Upper lobe of right lung (tissue), 1 donor: ENCODE data around the gene CNDP1. TPM values are rescaled to one million over a fixed set of nuclear protein-coding genes. Genes with fewer than 3 reads are reported as not detected.

Experiments used
- ATAC-seq: fragments of 200-7000 bp; cut with Tn5 transposase; one replicate; pipeline ENCODE4 v1.9.1; 2020; ENCODE audit warnings: mild to moderate bottlenecking, moderate library complexity
- DNase-seq: peaks from one replicate; pipeline ENCODE4 v3.0.0-alpha.2; 2020
- H3K27ac ChIP-seq: fragments of 200-600 bp; one replicate; pipeline ENCODE4 v1.8.0; 2022
- H3K27me3 ChIP-seq: fragments of 200-600 bp; one replicate; pipeline ENCODE4 v1.8.0; 2022; ENCODE audit warnings: mild to moderate bottlenecking
- H3K36me3 ChIP-seq: fragments of 200-600 bp; one replicate; pipeline ENCODE4 v1.8.0; 2022
- H3K4me1 ChIP-seq: fragments of 200-600 bp; one replicate; pipeline ENCODE4 v1.8.0; 2022
- H3K4me3 ChIP-seq: fragments of 200-600 bp; one replicate; pipeline ENCODE4 v1.8.0; 2022; ENCODE audit warnings: mild to moderate bottlenecking
- H3K9me3 ChIP-seq: fragments of 200-600 bp; one replicate; pipeline ENCODE4 v1.8.0; 2022
- intact Hi-C: fragments of 100-400 bp; cut with DNase I; formaldehyde crosslinking; loops from one replicate; pipeline ENCODE4 v1.11.0; 2022
- total RNA-seq: library from RNA; stranded (reverse); fragmentation: NEBNext Ultra II Directional; extraction: Animal tissue kit (Norgen Biotek cat#: 25700); gene quantifications from one replicate; pipeline ENCODE4 v1.2.1, GENCODE V29; 2021
- TF ChIP-seq, protein P1 (sequence below): fragments of 200-600 bp; IDR thresholded peaks from one replicate; pipeline ENCODE4 v1.8.0; 2022; ENCODE audit warnings: antibody characterized with exemption
- donor health status: DM: no; HTN: yes; CAD: no; lungs with severe emphysema.

CNDP1 gene
- total RNA-seq, 1 donor from 2014 or later: not detected

DNA sequence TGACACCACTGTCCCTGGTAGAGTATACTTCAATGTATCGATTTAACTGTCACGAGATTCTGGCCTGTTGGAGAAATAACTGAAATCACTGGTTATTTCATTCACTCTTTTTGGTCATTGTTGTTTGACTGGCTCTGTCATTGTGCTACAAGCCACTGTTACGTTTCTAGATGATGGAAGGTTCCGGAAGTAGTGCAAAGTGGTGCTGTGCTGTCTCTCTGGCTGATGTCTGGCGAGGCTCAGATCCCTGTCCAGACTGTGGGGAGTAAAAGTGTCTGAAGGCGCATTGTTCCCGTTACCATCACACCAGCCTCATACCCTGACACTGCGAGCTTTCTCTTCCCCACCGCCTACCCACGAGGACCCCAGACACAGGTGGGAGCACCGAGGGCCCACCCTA is 11.7 kb downstream of the CNDP1 start:
- H3K4me3 ChIP-seq: no peak overlapping the region
- H3K27ac ChIP-seq: peak overlapping the region; percentile 52
- TF ChIP-seq, protein P1, sequence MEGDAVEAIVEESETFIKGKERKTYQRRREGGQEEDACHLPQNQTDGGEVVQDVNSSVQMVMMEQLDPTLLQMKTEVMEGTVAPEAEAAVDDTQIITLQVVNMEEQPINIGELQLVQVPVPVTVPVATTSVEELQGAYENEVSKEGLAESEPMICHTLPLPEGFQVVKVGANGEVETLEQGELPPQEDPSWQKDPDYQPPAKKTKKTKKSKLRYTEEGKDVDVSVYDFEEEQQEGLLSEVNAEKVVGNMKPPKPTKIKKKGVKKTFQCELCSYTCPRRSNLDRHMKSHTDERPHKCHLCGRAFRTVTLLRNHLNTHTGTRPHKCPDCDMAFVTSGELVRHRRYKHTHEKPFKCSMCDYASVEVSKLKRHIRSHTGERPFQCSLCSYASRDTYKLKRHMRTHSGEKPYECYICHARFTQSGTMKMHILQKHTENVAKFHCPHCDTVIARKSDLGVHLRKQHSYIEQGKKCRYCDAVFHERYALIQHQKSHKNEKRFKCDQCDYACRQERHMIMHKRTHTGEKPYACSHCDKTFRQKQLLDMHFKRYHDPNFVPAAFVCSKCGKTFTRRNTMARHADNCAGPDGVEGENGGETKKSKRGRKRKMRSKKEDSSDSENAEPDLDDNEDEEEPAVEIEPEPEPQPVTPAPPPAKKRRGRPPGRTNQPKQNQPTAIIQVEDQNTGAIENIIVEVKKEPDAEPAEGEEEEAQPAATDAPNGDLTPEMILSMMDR: no peak
- no peaks in the 10 kb centered on the region for H3K4me1 ChIP-seq
- DNase-seq: no peak
- intact Hi-C loops: no loop called here
- no peaks in the 10 kb centered on the region for H3K9me3 ChIP-seq
- H3K27me3 ChIP-seq: no peaks in the 10 kb centered on the region
- ATAC-seq: no peak
- no peaks in the 10 kb centered on the region for H3K36me3 ChIP-seq

DNA sequence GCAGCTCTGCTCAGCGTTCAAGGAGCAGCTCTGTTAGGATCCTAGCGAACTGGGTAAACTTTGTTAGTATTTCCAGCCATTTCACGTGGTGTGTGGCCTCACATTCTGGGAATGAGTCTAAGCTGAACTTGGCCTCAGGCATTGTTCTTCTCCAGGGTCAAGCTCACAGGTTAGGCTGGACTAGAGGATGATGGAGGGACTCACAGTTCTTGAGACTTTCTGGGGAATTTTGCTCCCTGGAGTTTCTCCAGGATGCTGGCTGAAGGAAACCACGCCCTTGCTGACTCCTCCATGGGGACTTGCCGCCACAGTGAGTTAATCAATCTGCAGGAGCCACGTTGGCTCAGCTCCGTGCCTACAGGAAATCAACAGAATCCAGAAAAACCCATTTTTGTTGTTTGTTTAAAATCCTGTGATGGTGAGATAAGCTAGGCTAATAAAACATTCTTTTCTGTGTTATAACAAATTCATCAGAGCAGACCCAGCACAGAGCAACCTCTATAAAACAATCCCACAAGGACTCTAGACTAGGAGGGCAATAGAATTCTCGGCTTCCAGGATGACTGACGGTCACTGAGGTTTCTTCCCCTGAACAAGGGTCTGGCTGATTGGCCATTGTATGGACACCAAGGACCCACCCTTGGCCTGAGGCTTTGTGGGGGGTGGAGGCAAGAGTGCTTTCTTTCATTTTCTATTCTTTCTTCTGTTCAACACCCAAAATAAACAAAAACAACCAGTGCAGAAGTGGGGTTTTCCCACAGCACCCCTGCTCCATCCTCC is 12.6 kb downstream of the CNDP1 start:
- H3K36me3 ChIP-seq: no peaks in the 10 kb centered on the region
- H3K4me3 ChIP-seq: no peak overlapping the region
- H3K27ac ChIP-seq: peak overlapping the region; percentile 52
- TF ChIP-seq, protein P1: no peak
- ATAC-seq: peak; percentile 8
- H3K4me1 ChIP-seq: no peaks in the 10 kb centered on the region
- H3K9me3 ChIP-seq: no peaks in the 10 kb centered on the region
- H3K27me3 ChIP-seq: no peaks in the 10 kb centered on the region
- intact Hi-C loops: no loop called here
- no peak for DNase-seq

- TF ChIP-seq, protein P1: no peak
- H3K36me3 ChIP-seq: no peaks in the 10 kb centered on the region
- ATAC-seq: no peak
- peak overlapping the region; percentile 52 for H3K27ac ChIP-seq
- H3K4me1 ChIP-seq: no peaks in the 10 kb centered on the region
- no peaks in the 10 kb centered on the region for H3K9me3 ChIP-seq
- no peaks in the 10 kb centered on the region for H3K27me3 ChIP-seq
- intact Hi-C loops: no loop called here
- no peak for DNase-seq
- no peak overlapping the region for H3K4me3 ChIP-seq
These were observed 13.6 kb downstream of the CNDP1 start for GRCh38 chr18:74547860-74548259.

GRCh38 chr18:74549591-74550104 is 15.3 kb downstream of the CNDP1 start:
- Histone ChIP-seq H3K27me3 (no peaks in the 10 kb centered on the region), H3K4me1 (no peaks in the 10 kb centered on the region), H3K4me3 (no peak overlapping the region), H3K36me3 (no peaks in the 10 kb centered on the region), H3K27ac (no peak overlapping the region), H3K9me3 (no peaks in the 10 kb centered on the region)
- DNase-seq (no peak), ATAC-seq (no peak)
- intact Hi-C loops: loop anchor here (10.0 kb wide), 1 partner anchor 195 kb away; no protein-coding TSS in a partner anchor
- TF ChIP-seq, protein P1: no peak

DNA sequence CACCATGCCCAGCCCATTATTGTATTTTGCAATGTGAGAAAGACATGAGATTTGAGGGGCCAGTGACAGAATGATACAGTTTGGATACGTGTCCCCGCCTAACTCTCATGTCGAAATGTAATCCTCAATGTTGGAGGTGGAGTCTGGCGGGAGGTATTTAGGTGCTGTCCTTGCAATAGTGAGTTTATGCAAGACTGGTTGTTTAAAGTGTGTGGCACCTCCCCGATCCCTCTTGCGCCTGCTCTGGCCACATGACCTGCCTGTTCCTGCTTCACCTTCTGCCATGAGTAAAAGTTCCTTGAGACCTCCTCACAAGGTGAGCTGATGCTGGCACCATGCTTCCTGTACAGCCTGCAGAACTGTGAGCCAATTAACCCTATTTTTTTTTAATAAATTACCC is 16.6 kb downstream of the CNDP1 start:
- ATAC-seq: no peak
- H3K27ac ChIP-seq: no peak overlapping the region
- H3K9me3 ChIP-seq: no peaks in the 10 kb centered on the region
- no peaks in the 10 kb centered on the region for H3K27me3 ChIP-seq
- no peak for DNase-seq
- H3K36me3 ChIP-seq: no peaks in the 10 kb centered on the region
- no peaks in the 10 kb centered on the region for H3K4me1 ChIP-seq
- intact Hi-C loops: loop anchor here (10.0 kb wide), 1 partner anchor 196 kb away; no protein-coding TSS in a partner anchor
- TF ChIP-seq, protein P1: no peak
- no peak overlapping the region for H3K4me3 ChIP-seq
